HG02973 (cell line): Measurements from ENCODE around the gene POTEC.
"Not testable (repeated sequence)": the region's sequence is repeated elsewhere in the genome, so short reads cannot be mapped to it uniquely, and the experiment has no call there.

Experiments
- ATAC-seq: cut with Tn5 transposase; IDR thresholded peaks from one replicate; pipeline ENCODE4 v1.9.1; 2021; ENCODE audit warnings: moderate library complexity; ENCODE audit not compliant: unreplicated experiment

Gene POTEC

DNA sequence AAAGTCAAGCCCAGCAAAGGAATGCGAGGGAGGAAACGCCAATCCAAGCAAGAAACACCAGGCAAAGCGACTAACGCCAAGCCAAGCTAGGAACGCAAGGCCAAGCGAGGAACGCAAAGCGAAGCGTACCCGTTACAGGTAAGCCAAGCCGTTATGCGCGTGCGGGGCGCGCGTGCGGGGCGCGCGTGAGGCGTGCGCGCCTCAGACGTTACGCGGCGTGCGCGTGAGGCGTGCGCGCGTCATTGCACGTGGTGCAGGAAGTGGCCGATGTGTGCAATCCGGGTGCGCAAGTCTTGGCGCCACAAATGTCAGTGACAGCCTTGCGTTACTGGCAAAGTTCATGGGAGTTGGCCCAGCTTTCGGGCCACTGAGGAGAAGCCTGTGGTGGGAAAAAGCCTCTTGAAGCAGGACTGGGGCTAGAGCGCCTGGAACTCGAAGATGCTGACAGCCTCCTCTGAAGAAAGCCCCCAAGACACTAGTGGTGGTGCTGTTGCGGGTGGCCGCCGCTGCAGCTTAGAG is at the start of gene POTEC:
Gene POTEC, minus strand, starts transcription at position 155 of the 519 bp plus-strand sequence. CDS start 454 bp downstream, outside the sequence.
- not testable (repeated sequence) for ATAC-seq

DNA sequence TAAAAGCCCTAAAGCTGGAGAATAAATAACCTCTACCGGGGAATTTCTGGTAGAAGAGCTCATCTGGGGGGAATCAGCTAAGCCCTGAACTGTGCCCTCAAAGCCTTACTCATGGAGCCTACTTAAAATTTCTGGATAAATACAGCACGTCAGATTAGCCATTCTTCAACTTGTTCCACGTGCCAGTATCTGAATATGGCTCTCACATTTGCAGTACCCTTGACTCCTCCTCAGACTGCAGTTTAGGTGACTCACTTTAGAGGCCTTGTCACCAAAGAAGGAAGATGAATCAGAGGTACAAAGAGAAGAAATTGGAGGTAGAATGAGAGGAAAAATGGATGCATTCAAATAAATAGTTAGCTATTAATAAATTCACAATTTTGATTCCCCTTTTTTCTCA is 34.6 kb upstream of the POTEC start:
- no peak for ATAC-seq

DNA sequence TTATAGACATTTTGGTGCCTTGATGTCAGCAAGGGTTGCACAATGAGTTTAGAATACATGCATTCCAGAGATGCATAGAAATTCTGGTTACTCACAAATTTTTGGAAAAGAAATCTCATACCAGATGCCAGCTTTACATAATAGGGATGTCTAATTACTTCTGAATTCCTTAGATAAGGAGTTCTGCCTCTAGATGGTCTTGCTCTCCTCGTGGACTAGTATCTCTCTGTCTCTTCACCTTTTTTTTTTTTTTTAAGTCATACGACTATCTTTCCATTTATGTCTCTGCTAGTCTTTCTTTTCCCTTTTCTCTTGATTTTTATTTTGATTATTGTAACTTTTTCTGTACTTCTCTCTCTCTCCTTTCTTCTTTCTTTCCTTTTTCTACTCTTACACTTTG is 16.1 kb upstream of the POTEC start:
- not testable (repeated sequence) for ATAC-seq

DNA sequence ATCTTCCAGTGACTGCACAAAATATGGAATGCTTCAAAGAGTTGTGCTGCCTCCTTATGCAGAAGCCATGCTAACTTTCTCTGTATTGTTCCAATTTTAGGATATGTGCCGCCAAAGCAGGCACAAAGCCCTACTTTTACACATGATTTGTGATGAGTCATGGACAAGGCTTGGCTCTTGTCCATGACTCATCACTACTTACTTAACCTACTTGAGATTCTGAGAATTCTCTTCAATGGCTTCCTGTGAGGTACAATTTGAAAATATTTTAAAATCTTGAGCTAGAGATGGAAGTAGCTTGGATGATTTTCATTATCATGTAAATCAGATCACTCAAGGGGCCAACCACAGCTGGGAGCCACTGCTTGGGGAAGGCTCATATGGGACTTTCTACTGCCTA is 11.7 kb downstream of the POTEC start:
- not testable (repeated sequence) for ATAC-seq

DNA sequence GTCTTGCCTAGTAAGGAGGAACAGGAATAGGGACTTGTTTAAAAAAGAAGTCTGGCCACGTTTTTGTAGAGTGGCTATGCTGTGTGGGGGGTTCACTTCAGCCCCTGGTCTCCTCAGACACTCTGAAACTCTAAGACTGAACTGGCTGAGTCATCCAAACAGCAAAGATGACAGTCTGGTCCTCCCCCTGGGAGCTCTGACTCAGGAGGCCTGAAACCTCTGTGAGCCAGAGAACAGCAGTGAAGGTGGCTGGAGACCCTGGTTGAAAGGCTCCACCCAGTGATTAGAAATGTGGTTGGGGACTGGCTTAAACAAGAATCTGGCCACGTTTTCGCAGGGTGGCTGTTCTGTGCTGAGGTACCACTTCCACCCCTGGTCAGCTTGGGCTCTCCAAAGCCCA is 32.7 kb downstream of the POTEC start:
- not testable (repeated sequence) for ATAC-seq

DNA sequence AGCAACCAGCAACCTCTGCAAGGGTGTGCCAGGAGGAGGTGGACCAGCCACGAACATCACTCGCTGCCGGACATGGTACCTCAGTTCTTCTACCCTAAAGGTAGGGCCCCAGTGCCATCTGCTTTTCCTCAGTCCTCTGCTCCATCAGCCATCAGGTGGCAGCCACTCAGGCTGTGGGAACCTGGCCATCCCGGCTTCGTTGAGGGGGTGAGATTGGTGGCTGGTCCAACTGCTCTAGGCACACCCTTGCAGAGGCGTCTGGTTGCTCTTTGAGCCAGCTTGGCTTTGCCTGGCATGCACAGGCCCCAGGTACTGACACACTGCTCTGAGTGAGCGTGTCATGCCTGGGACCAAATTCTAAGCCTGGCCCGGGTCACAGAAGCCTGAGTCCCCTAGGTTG is 39.7 kb downstream of the POTEC start:
- not testable (repeated sequence) for ATAC-seq

DNA sequence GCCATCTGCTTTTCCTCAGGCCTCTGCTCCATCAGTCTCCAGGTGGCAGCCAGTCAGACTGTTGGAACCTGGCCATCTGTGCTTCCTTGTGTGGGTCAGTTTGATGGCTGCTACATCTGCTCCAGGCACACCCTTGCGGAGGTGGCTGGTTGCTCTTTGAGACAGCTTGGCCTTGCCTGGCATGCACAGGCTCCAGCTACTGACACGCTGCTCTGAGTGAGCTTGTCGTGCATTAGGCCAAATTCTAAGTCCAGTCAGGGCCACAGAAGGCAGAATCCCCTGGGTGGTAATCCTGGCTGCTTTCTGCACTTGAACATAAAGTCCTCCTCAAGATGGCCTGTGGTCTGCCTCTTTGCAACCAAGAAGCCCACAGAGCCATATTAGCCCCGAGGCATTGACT is 41.5 kb downstream of the POTEC start:
- not testable (repeated sequence) for ATAC-seq

DNA sequence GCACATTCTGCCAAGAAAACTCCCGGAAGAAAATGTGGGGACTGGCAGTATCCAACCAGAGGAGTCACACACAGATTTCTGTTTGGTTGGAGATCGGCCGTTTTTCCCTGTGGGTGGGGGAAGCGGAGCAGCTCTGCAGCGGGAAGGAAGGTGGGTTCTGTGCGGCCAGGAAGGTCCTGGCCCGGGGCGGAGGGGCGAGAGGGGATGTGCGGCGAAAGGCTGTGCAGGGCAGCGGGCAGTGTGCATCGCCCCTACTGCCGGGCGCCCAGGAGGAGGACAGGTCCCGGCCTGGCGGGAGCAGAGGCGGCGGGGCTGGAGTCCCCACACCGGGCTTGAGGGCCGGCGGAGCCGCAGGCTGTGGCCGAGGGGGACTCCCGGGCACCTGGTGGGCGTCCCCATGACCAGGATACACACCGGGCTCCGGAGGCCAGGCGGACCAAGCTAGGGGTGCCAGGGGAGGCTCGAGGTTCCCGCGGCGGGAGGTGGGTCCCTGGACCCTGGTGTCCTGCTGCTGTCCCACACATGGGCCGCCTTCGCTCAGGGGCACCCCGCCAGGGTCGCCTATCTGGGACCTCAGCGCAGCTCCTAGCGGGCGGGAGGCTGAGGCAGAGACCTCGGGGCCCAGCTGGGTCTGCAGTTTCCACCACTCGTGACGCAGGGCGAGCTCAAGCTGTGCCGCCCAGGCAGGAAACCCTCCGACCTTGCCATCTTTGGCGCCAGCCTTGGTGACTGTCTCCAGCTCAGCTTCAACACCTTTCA is 54.0 kb downstream of the POTEC start:
- ATAC-seq, result not testable (repeated sequence)

DNA sequence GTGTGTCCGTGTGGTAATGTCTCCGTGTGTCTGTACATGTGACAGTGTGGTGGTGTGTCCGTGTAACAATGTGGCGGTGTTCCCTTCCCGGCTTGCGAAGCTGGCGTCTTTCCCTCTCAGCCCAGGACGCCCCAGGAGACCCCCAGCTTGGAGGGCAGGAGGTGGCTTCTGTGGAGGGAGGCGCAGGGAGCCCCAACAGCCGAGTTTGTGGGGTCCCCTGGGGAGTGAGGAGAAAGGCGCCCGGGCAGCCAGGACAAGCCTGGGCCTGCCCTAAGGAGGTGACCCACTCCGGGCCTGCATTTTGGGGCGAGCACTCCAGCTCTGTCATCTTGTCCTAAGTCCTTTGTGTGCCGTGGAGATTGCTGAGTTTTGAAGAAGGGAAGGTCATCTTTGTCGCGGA is 54.6 kb downstream of the POTEC start:
- not testable (repeated sequence) for ATAC-seq

DNA sequence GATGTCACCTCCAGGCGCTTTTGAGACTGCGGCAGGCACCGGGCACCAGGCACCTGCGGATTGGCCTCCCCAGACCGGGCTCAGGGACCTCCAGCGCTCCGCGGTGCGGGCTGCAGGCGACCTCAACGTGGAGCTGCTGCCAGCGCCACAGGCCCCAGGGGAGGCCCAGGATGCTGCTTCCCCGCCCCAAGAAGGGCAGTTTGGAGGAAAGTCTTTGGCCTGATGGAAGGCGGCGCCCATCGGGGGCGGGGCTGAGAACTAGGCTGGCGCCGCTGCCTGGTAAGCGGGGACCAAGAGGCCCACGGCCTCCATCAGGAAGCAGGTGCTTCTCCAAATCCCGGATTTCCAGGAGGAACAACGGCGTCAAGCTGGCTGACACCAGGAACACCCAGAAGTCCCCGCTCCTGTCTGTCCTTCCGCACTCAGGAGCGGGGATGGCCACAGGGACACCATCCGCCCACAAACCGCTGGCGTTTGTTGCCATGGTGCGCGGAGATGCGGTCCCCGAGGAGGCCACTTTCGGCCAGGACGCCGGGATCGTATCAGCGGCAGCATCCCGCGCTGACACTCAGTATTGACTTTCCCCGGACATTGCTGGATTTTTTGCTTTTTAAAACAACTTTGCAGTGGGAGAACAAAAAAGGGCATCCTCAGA is 56.3 kb downstream of the POTEC start:
- not testable (repeated sequence) for ATAC-seq

DNA sequence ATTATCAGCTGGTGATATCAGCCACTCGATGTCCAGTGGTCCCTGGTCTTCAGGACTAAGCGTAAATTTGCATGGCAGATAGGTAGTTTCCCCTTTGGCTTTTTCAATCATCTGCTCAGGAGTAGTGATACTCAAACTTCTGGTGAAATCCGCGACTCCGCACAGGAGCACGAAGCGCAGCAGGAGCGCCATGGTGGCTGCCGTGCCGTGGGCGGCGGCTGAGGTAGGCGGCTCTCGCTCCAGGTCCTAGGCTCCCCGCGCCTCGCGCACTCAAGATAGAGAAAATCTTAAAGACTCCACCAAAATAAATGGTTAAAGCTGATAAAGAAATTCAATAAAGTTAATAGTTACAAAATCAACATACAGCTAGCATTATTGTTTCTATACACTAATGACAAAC is 64.3 kb downstream of the POTEC start:
- not testable (repeated sequence) for ATAC-seq

DNA sequence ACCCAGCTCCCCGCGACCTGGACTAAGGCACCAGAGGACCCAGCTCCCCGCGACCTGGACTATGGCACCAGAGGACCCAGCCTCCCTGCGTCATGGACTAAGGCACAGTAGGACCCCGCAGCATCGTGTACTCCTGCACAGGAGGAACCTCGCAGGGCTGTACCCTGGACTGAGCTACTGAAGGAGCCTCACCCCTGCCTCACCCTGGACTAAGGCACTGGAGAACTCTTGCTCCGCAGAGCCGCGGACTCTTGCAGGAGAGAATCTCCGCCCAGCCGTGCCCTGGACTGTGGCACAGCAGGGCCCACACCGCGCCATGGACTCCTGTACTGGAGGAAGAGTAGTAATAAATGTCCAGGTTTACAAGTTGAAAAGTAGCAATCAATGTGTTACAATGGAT is 67.9 kb downstream of the POTEC start:
- not testable (repeated sequence) for ATAC-seq

DNA sequence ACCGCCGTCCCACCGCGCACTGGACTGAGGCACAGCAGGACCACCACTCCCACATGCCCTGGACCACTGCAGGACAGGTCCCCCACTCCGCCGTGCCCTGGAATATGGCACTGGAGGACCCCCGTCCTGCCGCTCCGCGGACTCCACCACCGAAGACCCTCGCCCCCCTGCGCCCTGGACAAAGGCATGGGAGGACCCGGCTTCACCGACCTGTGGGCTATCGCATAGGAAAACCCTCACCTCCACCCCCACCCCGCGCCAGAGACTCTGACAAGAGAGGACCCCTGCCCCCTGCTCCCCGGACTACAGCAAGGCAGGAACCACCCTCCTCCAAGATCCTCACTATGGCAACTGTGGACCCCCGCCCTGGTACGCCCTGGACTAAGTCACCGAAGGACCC is 68.6 kb downstream of the POTEC start:
- ATAC-seq, result not testable (repeated sequence)

DNA sequence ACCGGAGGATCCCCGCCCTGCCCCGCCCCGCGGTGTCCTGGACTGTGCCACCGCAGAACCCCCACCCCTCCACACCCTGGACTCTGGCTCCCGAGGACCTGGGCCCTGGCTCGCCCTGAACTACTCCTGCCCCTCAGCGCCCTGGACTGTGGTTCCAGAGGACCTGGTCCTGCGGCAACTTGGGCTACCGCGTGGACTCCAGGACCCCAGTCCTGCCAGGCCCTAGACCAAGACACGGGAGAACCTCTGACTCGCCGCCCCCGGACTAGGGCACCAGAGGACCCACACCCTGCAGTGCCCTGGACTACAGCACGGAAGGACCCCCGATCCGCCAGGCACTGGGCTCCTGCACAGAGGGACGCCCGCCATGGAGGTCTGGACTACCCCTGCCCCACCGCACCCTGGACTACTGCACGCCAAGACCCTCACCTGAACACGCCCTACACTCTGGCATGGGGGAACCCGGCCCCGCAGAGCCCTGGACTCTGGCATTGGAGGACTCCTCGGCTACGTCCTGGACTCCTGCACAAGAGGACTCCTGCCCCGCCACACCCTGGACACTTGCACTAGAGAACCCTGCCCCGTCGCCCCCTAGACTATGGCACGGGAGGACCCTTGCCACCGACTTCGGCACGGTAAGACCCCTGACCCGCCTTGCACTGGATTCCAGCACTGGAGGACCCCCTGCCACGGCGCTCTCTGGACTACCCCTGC is 69.2 kb downstream of the POTEC start:
- ATAC-seq, result not testable (repeated sequence)

DNA sequence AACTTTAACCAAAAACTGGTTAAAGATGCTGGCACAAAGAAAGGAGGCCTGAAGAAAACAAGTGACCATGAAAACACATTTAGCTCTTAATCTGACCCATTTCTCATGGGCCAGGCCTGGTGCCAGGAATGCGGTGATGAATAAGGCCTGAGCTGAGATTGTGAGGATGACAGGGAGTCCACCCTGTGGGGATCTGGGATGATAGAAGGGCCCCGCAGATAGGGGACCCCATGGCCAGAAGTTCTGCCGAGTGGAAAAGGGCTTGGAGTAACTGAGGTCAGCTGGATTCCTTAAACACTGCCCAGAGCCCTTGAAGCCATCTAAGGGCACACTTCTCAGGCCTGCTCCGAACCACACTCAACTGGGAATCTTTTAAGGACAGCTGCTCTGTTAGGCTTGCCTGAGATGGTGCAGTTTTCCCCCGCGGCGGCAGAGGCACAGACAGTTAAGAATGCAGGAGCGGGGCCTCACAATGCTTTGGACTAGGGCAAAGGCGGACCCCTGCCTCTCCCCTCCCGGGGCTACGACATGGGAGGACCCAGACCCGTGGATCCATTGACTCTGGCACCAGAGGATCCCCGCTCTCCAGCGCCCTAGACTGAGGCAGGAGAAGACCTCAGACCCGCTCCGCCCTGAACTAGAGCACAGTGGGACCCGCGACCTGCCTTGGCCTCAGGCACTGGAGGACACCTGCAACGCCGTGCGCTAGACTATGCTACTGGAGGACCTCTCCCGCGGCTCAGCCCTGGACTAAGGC is 70.0 kb downstream of the POTEC start:
- ATAC-seq, result not testable (repeated sequence)

DNA sequence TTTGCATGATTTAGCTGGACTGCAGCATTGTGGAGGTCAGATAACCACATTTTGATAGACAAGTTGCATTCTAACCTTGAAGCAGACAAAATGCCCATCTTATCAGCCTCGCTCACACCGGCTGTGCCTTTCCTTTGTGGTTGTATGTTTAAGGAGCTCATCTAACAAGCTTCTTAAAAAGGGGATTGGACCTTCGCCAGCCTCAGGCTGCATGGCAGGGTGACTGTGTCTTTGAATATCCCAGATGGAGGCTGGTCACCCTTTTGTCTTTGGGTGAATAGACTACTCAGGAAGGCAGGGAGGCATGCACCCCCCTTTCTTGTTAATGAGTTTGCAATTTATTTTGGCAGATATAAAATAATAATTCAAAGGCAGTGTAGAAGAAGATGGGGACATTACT is 72.1 kb downstream of the POTEC start:
- not testable (repeated sequence) for ATAC-seq

DNA sequence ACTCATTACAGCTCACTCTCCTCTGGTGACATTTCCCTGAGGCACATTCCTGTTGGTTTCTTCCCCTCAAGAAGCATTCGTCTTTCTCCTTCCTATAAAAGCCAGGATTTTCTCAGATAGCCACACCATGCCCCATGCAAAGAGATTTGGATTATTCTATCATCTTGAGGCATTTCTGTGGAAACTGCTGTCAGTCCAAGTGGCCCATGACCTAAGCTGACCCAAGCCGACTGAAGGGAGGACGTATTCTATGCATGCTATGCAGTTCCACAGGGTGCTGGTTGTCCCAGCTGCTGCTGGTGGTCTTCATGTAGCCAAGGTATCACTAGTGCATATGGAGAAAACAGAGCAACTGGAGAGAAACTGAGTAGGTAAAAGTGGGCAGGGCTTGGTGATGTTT is 73.0 kb downstream of the POTEC start:
- not testable (repeated sequence) for ATAC-seq

DNA sequence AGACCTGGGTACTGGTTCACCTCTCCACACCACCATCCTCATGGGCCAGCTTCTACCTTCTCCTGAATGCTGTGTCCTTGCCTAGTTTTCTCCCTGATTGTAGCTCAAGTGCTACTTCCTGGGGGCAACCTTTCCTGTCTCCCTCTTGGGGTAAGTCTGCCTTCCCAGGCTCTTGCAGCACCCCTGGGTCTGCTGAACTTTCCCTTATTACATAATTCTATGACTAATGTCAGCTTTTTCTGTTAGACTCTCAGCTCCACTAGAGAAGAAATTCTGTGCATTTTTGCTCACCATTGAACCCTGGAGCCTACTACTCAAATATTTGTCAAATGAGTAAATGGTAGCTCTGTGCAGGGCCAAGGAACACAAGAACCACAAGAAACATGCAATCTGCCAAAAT is 73.4 kb downstream of the POTEC start:
- not testable (repeated sequence) for ATAC-seq

DNA sequence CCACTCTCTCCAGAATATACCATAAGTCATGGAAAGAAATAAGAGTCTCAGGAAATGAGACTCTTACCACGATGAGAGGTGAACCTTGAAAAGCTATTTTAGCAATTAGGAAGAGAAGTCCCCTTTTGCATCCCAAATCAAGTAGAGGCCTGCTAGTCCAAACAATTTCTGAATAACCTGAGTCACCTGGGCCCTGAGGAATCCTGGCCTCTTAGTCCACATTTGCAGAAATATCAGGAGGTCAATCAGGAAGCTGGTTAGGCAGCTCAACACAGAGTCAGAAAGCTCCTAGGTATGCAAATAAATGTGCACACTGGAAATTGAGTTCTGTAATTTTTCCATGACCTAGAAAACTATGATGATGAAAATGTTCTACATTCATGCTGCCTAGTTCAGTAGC is 77.4 kb downstream of the POTEC start:
- not testable (repeated sequence) for ATAC-seq
